Stomach (tissue), 4 donors: ENCODE results near the gene SIGLECL1.

Experiments
- EP300 ChIP-seq: sonication (generic); formaldehyde crosslinking; IDR thresholded peaks from one replicate; pipeline ENCODE4 v1.6.1; 2017; ENCODE audit warnings: antibody characterized with exemption
- POLR2A ChIP-seq, 4 donors: fragments of 450-650 bp; IDR thresholded peaks; one replicate each; pipeline ENCODE4 v1.6.1; 2016; ENCODE audit warnings: antibody characterized with exemption in 4 of 4, control low read depth in 2 of 4, mild to moderate bottlenecking in 1 of 4, moderate library complexity in 1 of 4
- TF ChIP-seq, protein P1 (sequence below), 7 experiments: fragments of 450-650 bp in 4 of 7; fragments of 200-600 bp in 3 of 7; sonication (generic) in 3 of 7; IDR thresholded peaks; one replicate each; pipeline ENCODE4 v1.5.1; 2016 to 2019; ENCODE audit warnings: antibody characterized with exemption in 7 of 7, control low read depth in 2 of 7, mild to moderate bottlenecking in 1 of 7

DNA sequence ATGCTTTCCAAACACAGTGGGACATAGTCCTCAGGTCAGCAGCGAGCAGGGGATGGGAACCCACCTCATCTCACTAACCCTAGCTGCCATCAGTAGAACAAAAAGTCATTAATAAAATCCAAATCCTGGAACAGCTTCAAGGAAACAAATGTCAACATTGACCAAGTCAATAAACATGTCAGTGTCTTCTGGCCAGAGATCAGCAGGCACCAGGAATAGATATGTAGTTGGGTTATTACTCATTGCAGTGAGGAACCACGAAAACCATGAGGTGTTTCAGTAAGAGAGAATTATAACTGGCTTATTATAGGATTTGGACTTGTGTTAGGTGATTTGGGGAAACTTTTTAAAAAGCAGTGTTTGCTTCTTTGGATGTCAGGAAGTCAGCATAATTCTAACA is 43.1 kb upstream of the SIGLECL1 start:
- TF ChIP-seq EP300 (no peak), POLR2A (IDR thresholded peaks at IDR 0.05) (no peak)
- TF ChIP-seq, protein P1, sequence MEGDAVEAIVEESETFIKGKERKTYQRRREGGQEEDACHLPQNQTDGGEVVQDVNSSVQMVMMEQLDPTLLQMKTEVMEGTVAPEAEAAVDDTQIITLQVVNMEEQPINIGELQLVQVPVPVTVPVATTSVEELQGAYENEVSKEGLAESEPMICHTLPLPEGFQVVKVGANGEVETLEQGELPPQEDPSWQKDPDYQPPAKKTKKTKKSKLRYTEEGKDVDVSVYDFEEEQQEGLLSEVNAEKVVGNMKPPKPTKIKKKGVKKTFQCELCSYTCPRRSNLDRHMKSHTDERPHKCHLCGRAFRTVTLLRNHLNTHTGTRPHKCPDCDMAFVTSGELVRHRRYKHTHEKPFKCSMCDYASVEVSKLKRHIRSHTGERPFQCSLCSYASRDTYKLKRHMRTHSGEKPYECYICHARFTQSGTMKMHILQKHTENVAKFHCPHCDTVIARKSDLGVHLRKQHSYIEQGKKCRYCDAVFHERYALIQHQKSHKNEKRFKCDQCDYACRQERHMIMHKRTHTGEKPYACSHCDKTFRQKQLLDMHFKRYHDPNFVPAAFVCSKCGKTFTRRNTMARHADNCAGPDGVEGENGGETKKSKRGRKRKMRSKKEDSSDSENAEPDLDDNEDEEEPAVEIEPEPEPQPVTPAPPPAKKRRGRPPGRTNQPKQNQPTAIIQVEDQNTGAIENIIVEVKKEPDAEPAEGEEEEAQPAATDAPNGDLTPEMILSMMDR (IDR thresholded peaks at IDR 0.05) = no peak
